Sciatic nerve (tissue), 2 donors: ENCODE results near the gene EPHA4. TPM values are rescaled to one million over a fixed set of nuclear protein-coding genes. Genes with fewer than 3 reads are reported as not detected.

Source experiments
- ATAC-seq: fragments of 200-7000 bp; cut with Tn5 transposase; one replicate; pipeline ENCODE4 v1.9.1; 2020; ENCODE audit warnings: mild to moderate bottlenecking, moderate library complexity
- DNase-seq: peaks from one replicate; pipeline ENCODE4 v3.0.0-alpha.2; 2020; ENCODE audit warnings: low spot score
- intact Hi-C: fragments of 100-400 bp; cut with DNase I; formaldehyde crosslinking; loops from one replicate; pipeline ENCODE4 v1.14.2; 2022
- total RNA-seq: library from RNA; stranded (reverse); fragmentation: NEBNext Ultra II Directional; extraction: Animal tissue kit (Norgen Biotek cat#: 25700); gene quantifications from one replicate; pipeline ENCODE4 v1.2.1, GENCODE V29; 2021
- donor health status: DM: no; HTN: no; CAD: no.
- donor health status: DM: no; HTN: no; CAD: no.

The EPHA4 gene
- 17.7 TPM for total RNA-seq

GRCh38 chr2:221572219-221572820, at the start of gene EPHA4:
TSS of gene EPHA4 (minus strand) at chr2:221572304. CDS start at chr2:221572248, 56 bp downstream.
- intact Hi-C loops, result loop anchor here (10.0 kb wide), 2 partner anchors 888 to 1828 kb away; no protein-coding TSS in a partner anchor
- DNase-seq (peak; percentile 91), ATAC-seq (peak; percentile 96)

- DNase-seq, result no peak
- no peak for ATAC-seq
- intact Hi-C loops, result no loop called here
Observed at GRCh38 chr2:221618007-221618406, 45.9 kb upstream of the EPHA4 start.

GRCh38 chr2:221616561-221616960, 44.5 kb upstream of the EPHA4 start:
- no peak for DNase-seq
- intact Hi-C loops, result no loop called here
- no peak for ATAC-seq

GRCh38 chr2:221614274-221614673, 42.2 kb upstream of the EPHA4 start:
- no peak for ATAC-seq
- no peak for DNase-seq
- intact Hi-C loops, result no loop called here

GRCh38 chr2:221612800-221613199, 40.7 kb upstream of the EPHA4 start:
- ATAC-seq (no peak), DNase-seq (no peak)
- intact Hi-C loops, result no loop called here

GRCh38 chr2:221612161-221612560, 40.1 kb upstream of the EPHA4 start:
- ATAC-seq (no peak), DNase-seq (no peak)
- intact Hi-C loops, result no loop called here

GRCh38 chr2:221610675-221611074, 38.6 kb upstream of the EPHA4 start:
- intact Hi-C loops, result no loop called here
- DNase-seq (no peak), ATAC-seq (no peak)

GRCh38 chr2:221610255-221610654, 38.2 kb upstream of the EPHA4 start:
- no peak for DNase-seq
- ATAC-seq, result no peak
- intact Hi-C loops, result no loop called here

- ATAC-seq (no peak), DNase-seq (no peak)
- intact Hi-C loops, result no loop called here
Observed at GRCh38 chr2:221608442-221608841, 36.3 kb upstream of the EPHA4 start.

GRCh38 chr2:221606424-221606823, 34.3 kb upstream of the EPHA4 start:
- ATAC-seq (no peak), DNase-seq (no peak)
- intact Hi-C loops, result no loop called here

GRCh38 chr2:221605751-221606240, 33.7 kb upstream of the EPHA4 start:
- intact Hi-C loops, result no loop called here
- no peak for ATAC-seq

GRCh38 chr2:221602938-221603337, 30.8 kb upstream of the EPHA4 start:
- ATAC-seq (no peak), DNase-seq (no peak)
- intact Hi-C loops, result no loop called here

More at GRCh38 chr2:221605751-221606240, 33.7 kb upstream of the EPHA4 start:
- DNase-seq, result no peak

GRCh38 chr2:221601376-221601775, 29.3 kb upstream of the EPHA4 start:
- DNase-seq, result no peak
- intact Hi-C loops, result no loop called here
- ATAC-seq, result no peak

GRCh38 chr2:221600388-221600787, 28.3 kb upstream of the EPHA4 start:
- DNase-seq (no peak), ATAC-seq (no peak)
- intact Hi-C loops, result no loop called here

GRCh38 chr2:221596192-221596591, 24.1 kb upstream of the EPHA4 start:
- intact Hi-C loops, result no loop called here
- DNase-seq, result no peak
- no peak for ATAC-seq

- ATAC-seq, result no peak
- no peak for DNase-seq
- intact Hi-C loops, result no loop called here
Observed at GRCh38 chr2:221590861-221591365, 18.8 kb upstream of the EPHA4 start.

GRCh38 chr2:221589696-221590095, 17.6 kb upstream of the EPHA4 start:
- DNase-seq (no peak), ATAC-seq (no peak)
- intact Hi-C loops, result no loop called here

GRCh38 chr2:221588306-221588985, 16.3 kb upstream of the EPHA4 start:
- intact Hi-C loops, result no loop called here
- DNase-seq, result no peak

GRCh38 chr2:221581986-221582385, 9.9 kb upstream of the EPHA4 start:
- intact Hi-C loops, result no loop called here
- ATAC-seq (no peak), DNase-seq (no peak)

More at GRCh38 chr2:221588306-221588985, 16.3 kb upstream of the EPHA4 start:
- no peak for ATAC-seq

- ATAC-seq (no peak), DNase-seq (no peak)
- intact Hi-C loops, result loop anchor here (10.0 kb wide), 2 partner anchors 889 to 1829 kb away; no protein-coding TSS in a partner anchor
Observed at GRCh38 chr2:221574231-221574570, 2.1 kb upstream of the EPHA4 start.
